HUDEP-2 (cell line): Measurements from ENCODE around the gene NPPA.
"Not testable (repeated sequence)": the region's sequence is repeated elsewhere in the genome, so short reads cannot be mapped to it uniquely, and the experiment has no call there.

Source experiments
- DNase-seq, 76 experiments: peaks; one replicate each; lab custom pipeline; 2025; ENCODE audit not compliant: unreplicated experiment in 76 of 76; lab: John Stamatoyannopoulos, UW

Gene NPPA

GRCh38 chr1:11822091-11822490 is 25.5 kb downstream of the NPPA start:
- DNase-seq: no peak

DNA sequence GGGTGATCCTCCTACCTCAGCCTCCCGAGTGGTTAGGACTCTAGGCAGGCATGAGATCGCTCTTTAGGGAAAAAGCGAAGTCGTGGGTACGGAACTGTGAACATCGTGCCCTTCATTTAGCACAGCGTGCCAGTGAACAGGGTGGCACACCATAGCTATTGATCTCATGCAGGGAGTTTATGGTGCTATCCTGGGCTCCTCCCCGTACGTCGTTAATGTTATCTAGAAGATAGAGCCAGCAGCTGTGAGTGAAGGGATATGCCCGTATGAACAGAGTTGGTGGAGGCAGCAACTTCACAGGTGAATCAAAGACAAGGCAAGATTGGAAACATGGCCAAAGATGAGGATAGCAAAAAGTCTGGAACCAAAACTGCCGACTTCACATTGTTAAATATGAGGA is 30.4 kb downstream of the NPPA start:
- no peak for DNase-seq

- no peak for DNase-seq
Observed at GRCh38 chr1:11813021-11813420, 34.6 kb downstream of the NPPA start.

DNA sequence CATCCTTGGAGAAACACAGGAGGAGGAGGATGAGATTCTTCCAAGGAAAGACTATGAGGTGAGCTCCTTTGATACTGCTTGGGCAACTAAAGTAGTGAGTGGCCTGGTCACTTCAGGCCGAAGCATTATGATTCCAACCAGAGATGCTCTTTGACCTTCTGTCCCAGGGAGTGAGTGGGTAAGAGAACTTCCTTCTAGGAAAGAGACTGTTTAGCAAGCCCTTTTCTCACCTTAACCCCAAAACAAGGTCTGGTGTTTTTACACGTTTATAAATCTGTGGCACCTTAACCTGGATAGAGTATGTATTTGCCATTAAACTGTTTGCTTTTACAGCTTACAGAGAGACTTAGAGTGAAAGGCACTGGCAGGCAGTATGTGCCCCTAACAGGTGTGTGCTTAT is 40.5 kb downstream of the NPPA start:
- DNase-seq: no peak

GRCh38 chr1:11806307-11806936 is 41.2 kb downstream of the NPPA start:
- DNase-seq: peak in 32 of 76 experiments; percentile 16 to 80 (median 70)

DNA sequence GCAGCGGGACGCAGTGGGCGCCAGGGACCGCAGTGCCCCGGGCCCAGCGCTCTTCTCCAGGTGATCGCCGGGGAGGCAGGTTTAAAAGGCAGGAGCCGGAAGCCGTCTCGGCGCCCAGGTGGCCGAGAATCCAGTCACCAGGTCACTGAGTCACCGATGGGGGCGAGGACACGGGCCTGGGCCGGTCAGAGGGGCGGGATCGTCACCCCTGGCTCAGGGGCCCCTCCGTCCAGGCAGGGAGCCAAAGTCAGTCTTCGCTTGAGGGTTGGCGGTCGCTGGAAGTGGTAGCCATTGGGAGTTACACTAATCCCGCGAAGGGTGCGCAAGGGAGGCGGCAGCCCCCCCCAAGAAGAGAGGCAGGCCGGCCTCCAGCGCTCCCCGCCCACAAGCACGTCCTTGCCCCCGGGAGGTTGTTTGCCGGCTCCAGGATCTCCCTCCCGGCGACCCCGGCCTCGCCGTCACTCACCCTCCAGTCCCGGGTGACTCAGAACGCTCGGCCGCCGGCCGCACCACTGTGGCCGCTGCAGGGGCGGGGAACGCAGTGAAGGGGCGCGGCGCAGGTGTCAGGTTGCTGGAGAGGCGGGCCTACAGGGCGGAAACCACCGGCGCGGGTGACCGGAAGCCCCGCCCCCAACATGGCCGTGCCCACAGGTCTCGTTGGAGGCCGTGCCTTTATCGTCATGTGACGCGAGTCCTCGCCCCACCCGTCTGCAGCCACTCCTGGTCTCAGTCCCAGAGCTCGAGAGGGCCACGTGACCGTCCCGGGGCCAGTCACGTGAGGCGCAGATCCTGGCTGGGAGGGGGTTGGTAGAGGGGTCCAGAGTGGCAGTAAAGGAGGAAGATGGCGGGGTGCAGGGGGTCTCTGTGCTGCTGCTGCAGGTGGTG is 41.9 kb downstream of the NPPA start, which contains the start of the genes CLCN6 and MTHFR:
Gene CLCN6, plus strand, starts transcription at position 770 of the 885 bp plus-strand sequence. Its CDS starts 72 bp downstream, at position 842.
Gene MTHFR, minus strand, starts transcription at position 543 of the 885 bp plus-strand sequence. CDS start 2,848 bp downstream, outside the sequence.
- peak; percentile 78 to 99 (median 98) for DNase-seq

GRCh38 chr1:11804666-11805421 is 42.7 kb downstream of the NPPA start:
- peak in 66 of 76 experiments; percentile 13 to 75 (median 49) for DNase-seq

DNA sequence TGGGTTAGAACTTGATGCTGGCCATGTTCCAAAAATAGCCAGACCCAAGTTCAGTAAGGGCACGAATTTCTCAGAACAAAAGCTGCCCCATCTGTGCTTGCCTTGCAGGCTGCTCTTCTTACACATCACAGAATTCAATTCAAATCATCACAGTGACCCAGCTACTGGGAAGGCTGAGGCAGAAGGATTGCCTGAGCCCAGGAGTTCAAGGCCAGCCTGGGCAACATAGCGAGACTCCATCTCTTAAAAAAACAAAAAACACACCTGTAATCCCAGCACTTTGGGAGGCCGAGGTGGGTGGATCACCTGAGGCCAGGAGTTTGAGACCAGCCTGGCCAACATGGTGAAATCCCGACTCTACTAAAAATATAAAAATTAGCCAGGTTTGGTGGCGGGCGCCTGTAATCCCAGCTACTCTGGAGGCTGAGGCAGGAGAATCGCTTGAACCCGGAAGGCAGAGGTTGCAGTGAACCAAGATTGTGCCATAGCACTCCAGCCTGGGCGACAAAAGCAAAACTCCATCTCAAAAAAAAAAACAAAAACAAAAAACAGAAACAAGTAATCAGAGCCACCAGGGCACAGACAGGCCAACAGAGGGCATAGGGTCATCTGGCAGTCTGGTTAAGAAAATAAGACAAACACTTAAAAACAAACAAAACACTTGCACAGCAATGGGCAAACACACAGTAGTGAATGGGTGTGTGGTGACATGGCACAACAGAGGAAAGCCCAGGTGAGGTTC is 43.5 kb downstream of the NPPA start:
- DNase-seq: not testable (repeated sequence)

DNA sequence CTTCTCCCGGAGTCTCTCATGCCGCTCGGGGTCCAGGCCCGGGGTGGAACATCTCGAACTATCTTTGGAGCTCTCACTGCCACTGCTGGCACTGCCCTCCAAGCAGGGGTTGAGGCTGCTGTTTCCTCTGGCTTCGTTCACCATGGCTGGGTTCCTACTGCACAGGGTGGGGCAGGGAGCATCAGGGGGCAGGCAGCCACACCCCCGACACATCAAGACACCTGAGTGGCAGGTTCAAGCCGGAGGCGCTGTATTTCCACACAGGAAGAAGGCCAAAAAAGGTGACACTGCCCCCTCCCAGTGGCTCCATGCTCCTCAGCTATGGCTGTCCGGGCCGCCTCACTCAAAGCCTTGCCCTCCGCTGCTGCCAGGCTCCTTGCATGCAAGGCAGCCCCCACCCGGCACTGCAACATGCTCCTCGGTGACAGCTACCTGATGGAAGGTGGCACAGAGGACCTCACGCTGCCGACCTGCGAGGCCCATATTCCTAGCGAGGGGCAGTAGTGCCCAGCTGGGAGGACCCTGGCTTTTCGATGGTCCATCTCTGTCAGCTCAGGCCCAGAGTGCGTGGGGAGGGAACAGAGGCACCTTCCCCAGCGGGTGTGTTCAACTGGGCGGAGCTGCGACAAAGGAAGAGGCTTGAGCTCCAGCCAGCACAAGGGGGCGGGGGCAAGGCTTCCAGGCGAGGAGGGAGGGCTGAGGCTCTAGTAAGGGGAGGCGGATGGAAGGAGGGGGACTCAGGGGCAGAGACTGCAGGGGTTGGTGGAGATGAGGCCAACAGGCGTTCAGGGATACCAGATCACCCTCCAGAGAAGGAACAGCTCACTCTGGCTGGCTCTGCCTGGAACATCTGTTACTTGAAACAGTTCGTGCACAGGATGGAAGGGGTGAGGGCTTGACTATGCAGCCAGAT is 44.4 kb downstream of the NPPA start:
- DNase-seq: peak in 74 of 76 experiments; percentile 33 to 94 (median 84)

DNA sequence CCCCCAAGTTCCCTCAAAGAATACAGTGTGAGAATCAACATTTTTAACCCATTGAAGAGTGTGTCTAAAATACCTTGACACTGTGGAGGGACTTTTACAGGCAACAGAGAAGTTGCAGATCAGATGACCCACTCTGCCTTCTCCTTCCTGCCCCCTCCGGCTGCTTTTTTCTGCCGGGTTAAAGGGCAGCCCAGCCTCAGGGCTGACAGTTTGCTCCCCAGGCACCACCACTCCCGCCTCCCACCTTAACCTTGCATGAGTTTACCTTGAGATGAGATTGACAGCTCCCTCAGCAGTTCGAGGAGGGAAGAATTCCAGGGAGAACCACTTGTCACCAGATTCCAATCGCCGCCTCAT is 45.0 kb downstream of the NPPA start:
- peak in 26 of 76 experiments; percentile 2 to 50 (median 20) for DNase-seq

DNA sequence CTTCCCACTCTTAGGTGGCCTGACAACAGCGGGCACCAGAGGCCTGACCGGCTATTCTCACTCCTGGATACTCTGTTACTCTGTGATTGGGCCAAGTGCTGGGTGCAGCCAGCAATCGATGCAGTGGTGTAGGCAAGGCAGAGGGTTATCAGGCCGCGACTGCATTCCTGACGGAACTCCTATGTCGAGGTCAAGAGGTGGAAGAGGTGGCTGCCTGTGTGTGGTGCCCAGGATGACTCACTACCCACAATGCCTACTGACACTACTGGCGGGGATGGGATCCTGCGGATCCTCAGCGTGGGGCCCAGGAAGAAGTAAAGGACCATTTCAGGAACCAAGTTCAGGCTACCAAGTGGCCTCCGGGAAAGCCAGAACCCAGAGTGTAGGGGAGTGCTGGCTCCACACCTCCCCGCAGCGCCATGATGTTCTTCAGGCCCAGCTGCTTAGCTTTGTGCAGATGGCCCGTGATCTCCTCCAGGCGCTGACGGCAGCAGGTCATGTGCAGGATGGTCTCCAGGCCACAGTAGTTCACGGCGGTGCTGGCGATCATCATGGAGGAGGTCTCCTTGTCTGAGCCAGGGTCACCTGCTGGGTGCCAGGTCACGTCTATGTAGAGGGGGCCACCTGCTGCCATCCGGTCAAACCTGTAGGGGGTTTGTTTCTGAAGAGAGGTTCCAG is 46.7 kb downstream of the NPPA start:
- DNase-seq: no peak

DNA sequence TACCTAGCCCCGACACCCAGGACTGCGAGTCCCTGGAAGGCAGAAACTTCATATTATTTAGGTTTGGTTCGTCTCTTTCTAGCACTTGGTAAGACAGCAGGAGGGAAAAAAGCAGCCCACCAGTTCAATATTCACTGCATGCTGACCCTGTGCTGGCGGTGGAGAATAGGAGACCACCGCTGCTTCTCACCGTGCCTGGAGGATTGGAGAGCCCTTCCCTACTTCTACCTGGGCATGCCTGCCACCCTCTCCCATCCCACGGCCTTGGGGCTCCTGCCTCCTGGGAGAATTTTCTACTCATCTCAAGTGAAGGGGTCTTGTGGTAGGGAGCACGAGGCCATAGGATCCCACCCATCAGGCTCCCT is 47.2 kb downstream of the NPPA start:
- no peak for DNase-seq

DNA sequence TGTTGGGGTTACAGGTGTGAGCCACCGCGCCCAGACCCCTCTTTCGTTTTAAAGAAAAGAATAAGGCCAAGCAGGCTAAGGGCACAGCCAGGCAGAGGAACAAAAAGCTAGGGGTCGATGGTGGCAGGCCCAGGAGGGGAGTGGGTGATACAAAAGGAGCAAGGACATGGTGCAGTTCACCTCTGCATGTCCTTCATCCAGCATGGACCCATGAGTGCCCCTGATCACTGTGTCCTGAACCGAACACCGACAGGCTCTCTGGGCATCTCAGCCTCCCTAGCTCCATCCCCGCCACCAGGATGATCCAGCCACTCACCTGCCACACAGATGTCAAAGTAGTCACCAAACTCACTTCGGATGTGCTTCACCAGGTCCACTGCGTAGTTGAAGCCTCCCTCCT is 47.7 kb downstream of the NPPA start:
- no peak for DNase-seq

DNA sequence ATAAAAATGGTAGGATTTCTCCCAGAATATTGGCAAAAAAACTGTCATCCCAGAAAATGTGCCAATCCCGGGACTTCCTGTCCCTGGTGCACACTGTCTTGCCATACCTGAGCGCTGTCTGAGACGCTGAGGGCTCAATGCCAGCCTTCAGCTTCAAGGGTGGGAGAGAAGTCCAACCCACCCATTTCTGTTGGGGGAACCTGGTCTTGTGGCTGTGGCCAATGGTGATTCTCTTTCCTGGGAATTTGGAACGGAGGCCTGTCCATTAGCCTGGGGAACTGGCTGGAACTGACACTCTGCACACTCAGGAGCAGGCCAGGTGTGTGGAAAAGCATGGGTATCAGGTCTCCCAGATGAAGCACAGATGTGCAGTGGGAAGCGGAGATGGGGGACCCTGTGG is 48.5 kb downstream of the NPPA start:
- DNase-seq: no peak

- DNase-seq: peak in 74 of 76 experiments; percentile 36 to 92 (median 83)
Observed at GRCh38 chr1:11797525-11798216, 49.9 kb downstream of the NPPA start.

DNA sequence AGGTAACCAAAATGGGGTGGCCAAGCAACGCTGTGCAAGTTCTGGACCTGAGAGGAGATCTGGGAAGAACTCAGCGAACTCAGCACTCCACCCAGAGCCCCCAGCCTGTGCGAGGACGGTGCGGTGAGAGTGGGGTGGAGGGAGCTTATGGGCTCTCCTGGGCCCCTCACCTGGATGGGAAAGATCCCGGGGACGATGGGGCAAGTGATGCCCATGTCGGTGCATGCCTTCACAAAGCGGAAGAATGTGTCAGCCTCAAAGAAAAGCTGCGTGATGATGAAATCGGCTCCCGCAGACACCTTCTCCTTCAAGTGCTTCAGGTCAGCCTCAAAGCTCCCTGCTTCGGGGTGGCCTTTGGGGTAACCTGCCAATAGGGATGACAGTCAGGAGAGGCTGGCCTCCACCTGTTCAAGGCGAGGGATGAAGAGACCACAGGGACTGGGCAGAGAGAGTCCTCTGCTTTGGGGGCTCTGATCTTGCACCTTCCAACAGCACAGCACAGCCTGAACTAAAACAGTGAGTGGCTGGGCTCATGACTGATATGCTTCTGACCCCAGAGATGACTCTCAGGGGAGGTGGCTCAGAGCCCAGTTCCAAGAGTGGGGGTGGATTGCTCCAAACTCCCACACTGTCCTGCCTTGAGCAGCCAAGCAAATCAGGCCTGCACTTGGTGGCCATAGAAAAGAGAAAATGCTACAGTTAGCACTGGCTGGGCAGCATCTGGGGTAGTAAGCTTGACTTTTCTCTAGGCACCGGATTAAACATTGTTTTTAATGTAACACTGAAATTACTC is 51.4 kb downstream of the NPPA start:
- DNase-seq: peak in 72 of 76 experiments; percentile 31 to 88 (median 64)
